ENCODE data around the gene FOXN4.

Gene FOXN4

DNA sequence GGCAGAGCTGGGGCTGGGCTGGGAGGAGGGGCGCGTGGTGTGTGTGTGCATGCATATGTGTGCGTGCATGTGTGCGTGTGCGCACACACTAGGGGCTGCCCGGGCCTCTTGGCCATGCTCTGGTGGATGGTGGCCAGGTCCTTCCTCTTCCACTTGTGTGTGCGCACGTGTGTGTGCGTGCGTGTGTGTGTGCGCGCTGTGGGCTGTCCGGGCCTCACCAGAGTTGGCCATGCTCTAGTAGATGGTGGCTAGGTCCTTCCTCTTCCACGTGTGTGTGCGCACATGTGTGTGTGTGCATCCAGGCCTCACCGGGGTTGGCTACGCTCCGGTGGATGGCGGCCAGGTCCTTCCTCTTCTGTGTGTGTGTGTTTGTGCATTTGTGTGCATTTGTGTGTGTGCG, 24.7 kb downstream of the FOXN4 start:
- in situ Hi-C loops (cut with HindIII; ENCODE audit: low sequenced_read_pairs) = no loop called here

DNA sequence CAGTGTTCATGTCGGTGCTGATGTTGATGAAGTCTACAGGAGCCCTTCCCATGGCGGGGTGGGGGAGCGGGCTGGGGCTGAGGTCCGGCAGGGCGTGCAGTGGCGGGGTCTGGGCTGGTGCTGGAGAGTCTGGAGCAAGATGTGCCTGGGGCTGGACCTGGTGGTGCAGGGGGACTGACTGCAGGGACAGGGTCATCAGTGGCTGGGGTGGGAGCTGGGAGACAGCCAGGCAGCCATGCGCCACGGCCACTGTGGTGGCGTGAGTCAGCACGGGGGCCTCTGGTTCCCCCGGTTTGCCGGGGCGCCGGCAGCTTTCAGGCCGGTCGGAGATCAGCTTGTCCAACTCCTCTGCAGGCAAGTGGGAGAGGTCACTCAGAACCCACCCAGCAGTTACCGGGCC, 27.6 kb downstream of the FOXN4 start:
- in situ Hi-C loops (cut with HindIII; ENCODE audit: low sequenced_read_pairs) = no loop called here

DNA sequence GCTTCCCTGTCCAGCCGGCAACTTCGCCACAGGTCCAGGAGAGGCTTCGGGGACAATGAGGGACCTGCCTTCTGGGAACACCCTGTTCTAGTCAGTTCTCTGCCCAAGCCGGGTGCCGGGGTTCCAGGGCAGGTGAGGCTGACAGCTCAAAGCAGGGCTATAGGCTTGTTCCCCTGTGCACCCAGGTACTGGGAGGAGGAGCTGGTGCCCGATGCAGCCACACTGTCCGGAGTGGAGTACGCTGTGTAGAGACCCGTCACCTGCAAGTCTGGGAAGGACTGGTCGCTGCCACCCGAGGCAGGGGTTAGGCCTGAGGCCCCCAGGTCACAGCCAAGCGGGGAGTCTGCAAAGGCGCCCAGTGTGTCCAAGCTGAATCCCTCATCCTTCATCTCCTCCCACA, 29.6 kb downstream of the FOXN4 start:
- in situ Hi-C loops (cut with HindIII; ENCODE audit: low sequenced_read_pairs) = loop anchor here (5.0 kb wide), 3 partner anchors 47 to 102 kb away; no protein-coding TSS in a partner anchor

DNA sequence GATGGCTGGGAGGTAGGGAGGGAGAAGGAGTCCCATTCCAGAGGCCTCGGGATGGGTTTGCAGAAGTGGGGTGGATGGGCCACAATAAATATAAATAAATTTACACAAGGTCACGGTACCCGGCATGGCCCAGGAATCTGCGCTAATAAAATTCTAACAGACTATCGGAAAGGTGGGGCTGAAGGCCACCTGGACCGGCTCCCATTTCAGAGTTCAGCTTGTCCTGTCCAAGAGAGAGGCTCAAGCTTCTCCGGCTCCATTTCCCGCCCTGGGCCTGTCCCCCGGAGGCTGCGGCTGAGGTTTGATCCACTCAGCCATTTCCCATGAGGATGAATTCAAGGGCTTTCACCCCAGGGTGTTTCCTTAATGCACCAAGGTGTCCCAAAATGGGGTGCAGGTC, 30.2 kb downstream of the FOXN4 start:
- in situ Hi-C loops (cut with HindIII; ENCODE audit: low sequenced_read_pairs) = loop anchor here (5.0 kb wide), 3 partner anchors 47 to 102 kb away; no protein-coding TSS in a partner anchor

DNA sequence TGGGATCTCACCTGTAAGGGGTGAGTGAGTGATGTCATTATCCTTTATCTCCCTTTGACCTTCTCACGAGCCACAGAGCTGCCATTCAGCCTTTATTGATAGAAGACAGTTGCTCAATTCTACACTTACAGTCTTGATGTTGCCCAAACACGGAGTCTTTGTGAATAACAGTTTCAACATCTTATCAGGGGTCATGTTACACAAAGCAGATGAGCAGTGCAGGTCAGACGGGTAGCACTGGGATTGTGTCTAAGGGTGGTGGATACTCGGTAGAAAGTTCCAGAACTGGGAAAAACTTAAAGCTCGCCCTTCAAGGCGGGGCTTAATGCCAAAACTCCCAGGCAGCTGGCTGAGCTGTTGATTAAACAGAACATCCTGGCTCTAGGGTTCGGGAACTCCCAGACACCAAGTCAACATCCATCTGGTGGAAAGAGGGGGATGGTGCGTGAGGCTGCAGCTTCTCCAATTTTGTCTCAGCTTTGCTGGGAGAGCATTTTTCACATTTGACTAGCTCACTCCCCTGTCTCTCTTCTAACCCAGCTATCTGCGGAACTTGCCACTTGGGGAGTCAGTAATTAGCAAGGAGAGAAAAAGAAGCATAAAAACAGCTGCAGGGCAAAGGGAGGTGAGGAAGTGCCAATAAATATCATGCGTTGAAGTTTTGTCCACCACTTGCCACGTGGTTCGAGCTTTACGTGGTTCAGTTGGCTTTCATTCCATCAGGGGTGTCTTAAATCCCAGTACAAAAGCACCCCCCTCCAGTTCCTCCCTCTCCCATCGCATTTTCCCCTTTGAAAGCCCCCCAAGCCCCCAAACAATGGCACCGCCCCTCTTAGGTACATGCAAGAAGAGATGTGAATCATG, 31.0 kb downstream of the FOXN4 start:
- in situ Hi-C loops (cut with HindIII; ENCODE audit: low sequenced_read_pairs) = loop anchor here (5.0 kb wide), 3 partner anchors 46 to 101 kb away; no protein-coding TSS in a partner anchor

DNA sequence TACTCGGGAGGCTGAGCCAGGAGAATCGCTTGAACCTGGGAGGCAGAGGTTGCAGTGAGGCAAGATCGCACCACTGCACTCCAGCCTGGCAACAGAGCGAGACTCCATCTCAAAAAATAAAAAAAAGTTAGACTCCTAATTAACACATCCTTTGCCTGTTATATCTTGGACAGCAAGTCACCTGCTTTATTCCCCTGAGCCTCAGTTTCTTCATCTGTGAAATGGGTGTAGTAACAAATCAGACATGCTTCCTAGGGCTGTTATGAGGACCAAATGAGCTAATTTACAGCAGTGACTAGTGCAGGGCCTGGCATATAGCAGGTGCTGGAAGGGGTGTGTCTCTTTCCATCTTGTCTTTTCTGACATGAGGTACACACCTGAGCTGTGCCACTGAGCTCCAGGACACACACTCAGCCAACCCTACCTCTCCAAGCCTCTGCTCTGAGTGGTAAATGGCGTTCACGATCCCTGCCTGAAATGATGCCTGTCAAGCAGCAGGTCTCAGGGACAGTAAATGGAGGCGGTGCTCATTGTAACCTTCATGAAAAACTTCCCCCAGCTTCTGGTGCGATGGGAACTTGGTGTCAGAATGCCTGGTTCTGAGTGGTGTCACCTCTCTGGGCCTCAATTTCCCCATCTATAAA, 31.7 kb downstream of the FOXN4 start:
- in situ Hi-C loops (cut with HindIII; ENCODE audit: low sequenced_read_pairs) = loop anchor here (5.0 kb wide), 3 partner anchors 45 to 100 kb away; no protein-coding TSS in a partner anchor

DNA sequence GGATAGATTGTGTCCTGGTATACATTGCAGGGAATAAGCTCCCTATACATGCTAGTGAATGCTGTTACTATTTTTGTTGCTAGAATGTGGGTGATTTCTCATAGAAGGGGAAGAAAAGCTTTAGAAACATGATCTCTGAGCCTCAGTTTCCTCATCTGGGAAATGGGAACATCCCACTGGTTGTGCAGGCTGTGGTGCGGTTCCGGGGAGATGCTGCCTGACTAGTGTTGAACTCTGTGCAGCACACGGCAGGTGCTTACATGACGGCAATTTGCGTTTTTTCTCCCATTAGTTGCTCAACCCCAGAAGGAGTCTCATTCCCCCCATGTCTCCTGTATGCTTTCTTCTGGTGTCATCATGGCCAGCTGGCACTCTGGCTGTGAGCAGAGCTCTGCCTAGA, 32.9 kb downstream of the FOXN4 start:
- in situ Hi-C loops (cut with HindIII; ENCODE audit: low sequenced_read_pairs) = loop anchor here (5.0 kb wide), 3 partner anchors 44 to 99 kb away; no protein-coding TSS in a partner anchor

DNA sequence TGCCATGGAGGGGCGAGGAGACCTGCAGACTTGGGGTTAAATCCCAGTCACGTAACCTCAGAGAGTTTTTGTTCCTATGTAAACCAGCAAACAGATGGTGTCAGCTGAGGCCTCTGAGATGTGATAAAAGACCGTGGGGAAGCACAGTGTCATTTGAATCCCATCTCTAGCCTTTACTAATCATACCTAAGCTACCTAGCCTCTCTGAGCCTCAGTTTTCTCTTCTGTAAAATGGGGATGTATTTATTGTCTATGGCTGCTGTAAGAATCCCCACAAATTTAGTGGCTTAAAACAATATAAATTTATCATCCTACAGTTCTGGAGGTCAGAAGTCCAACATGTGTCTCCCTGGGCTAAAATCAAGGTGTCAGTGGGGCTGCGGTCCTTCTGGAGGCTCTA, 33.9 kb downstream of the FOXN4 start:
- in situ Hi-C loops (cut with HindIII; ENCODE audit: low sequenced_read_pairs) = loop anchor here (5.0 kb wide), 3 partner anchors 43 to 98 kb away; no protein-coding TSS in a partner anchor

DNA sequence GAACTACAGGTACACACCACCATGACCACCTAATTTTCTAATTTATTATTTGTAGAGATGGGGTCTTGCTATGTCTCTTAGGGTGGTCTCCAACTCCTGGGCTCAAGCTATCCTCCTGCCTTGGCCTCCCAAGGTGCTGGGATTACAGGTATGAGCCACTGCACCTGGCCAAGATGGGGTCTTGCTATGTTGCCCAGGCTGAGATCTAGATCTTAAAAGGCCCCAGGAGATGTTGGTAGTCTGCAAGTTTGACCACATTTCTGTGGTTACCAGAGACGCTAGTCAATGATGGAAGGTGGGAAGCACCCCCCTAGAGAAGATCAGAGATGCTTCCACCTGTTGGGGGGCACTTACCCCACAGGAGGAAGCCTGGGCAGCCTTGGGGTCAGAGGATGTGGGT, 34.7 kb downstream of the FOXN4 start:
- in situ Hi-C loops (cut with HindIII; ENCODE audit: low sequenced_read_pairs) = no loop called here

DNA sequence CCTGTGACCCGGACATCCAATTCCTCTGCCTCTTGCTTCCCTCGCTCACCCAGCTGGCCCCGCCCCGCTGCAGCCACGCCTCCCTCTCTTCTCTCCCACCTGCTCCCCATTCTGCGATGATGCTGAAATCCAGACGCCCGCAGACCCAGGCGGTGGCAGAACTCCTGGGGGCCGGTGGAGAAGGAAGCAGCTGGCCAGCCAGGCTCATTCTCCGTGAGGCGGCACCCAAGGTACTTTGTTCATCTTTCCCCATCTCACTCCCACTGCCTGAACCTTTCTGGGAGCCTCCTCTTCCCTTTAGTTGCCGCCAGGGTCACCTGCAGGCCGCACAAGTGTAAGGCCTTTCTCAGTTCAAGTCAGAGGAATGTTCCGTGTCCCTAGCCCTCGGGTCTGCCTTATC, 35.7 kb downstream of the FOXN4 start:
- in situ Hi-C loops (cut with HindIII; ENCODE audit: low sequenced_read_pairs) = no loop called here

DNA sequence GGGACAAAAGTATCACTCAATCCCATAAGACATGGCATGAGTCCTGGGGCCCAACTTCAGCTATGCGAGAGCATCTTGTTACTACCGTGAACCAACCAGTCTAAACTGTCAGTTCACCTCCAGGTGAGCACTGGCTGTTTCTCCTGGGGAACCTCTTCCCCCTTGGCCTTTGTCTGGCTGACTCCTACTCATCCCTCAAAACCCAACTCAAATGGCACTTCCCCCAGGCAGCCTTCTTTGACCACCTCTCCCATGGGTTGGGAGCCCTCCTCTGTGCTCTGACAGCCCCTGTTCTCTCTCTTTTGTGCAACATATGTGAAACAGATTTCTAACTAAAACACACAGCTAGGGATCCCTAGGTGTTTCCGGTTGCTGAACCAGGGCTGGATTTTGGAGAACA, 37.7 kb downstream of the FOXN4 start:
- in situ Hi-C loops (cut with HindIII; ENCODE audit: low sequenced_read_pairs) = no loop called here

DNA sequence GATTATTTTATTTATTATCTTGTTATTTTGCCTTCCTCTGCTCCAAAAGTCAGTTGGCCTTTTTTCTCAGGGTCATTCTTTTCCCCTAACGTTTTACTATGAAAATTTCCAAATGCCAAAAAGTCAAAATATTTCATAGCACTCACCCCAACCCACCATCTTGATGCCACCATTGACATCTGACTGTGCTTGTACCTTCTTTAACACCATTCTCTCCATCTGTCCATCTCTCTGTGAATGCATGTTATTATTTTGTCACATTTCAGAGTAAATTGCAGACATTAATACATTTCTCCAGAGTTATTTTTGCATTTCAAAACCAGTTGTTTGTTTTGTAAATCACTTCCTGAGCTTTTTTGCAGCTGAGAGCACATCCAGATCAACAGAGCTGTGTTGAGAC, 38.6 kb downstream of the FOXN4 start:
- in situ Hi-C loops (cut with HindIII; ENCODE audit: low sequenced_read_pairs) = no loop called here

DNA sequence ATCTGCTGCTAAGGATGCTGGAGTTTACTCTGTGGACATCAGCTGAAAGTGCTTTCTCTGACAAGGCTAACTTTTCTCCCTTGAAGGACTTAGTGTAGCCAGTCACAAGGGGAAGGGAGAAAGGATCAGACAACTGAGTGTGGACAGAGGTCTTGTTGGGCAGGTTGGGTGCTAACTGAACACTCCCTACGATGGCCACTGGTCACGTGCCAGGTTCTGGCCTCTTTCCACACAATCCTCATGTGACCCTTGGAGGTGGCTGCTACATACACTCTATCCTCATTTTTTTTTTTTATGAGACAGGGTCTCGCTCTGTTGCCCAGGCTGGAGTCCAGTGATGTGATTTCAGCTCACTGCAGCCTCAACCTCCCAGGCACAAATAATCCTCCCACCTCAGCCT, 39.7 kb downstream of the FOXN4 start:
- in situ Hi-C loops (cut with HindIII; ENCODE audit: low sequenced_read_pairs) = no loop called here

DNA sequence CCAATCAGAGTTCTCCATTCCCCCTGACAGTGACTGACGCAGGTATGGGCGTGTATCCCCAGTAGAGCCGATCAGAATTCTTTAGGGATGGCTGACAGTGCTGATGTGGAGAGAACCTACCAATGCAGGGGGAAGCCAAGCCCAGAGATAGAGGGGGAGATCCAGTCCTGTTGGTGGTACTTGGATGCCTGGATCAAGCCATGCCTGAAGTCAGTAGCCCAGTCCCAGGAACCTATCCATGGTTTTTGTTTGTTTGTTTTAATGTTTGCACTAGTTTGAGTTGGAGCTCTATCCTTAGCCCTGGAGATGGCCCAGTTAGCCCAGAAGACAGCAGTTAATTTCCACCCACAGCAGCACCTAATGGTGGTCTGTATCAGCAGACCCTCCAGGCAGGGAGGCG, 40.2 kb downstream of the FOXN4 start:
- in situ Hi-C loops (cut with HindIII; ENCODE audit: low sequenced_read_pairs) = no loop called here

DNA sequence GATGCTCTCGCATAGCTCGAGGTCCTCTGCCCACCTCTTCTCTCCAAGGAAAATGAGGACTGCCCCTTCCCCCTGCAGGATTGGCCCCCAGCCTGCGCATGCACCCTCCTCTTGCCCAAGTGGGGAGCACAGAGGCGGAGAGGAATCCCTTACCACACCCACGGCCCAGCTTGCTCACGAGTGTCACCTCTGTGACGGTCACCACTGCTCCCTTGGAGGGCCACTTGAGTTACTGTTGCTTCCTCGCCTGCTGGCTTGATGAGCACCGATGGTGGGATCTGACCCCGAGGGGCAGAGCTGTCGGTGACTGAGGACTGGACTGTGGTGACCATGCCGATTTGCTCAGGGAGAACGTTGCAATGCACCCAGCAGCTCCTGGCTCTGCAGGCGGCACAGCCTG, 41.7 kb downstream of the FOXN4 start:
- in situ Hi-C loops (cut with HindIII; ENCODE audit: low sequenced_read_pairs) = no loop called here

DNA sequence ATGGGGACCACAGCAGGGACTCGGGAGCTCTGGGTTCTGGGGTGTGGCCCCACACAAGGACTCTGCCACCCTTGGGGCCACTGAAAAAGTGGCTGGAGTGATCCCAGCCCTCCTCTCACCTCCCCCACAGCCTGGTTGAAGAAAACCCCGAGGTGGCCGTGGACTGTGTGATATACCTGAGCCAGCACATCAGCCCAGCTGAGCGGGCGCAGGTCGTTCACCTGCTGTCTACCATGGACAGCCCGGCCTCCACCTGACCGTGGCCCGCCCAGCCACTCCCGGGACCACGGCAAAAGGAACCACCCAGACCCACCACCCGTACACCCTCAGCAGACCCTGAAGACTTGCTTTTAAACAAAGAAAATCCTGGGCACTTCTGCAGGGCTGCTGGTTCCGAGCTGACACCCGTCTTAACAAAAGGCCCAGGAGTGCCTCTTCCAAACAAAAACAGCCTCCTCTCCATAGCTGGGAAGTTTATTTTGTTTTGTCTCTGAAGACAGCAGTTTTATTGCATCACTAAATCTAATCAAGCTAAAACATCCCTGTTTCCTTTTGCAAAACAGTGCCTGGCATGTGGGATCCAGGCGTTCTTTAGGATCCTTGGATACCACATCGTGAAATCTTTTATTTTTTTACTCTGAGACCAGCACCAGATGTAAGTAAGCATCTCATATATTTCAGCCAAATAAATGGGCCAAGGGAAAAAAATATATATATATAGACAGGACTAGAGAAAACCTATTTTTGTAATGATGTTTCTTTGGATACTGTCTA, 42.8 kb downstream of the FOXN4 start:
- in situ Hi-C loops (cut with HindIII; ENCODE audit: low sequenced_read_pairs) = no loop called here

DNA sequence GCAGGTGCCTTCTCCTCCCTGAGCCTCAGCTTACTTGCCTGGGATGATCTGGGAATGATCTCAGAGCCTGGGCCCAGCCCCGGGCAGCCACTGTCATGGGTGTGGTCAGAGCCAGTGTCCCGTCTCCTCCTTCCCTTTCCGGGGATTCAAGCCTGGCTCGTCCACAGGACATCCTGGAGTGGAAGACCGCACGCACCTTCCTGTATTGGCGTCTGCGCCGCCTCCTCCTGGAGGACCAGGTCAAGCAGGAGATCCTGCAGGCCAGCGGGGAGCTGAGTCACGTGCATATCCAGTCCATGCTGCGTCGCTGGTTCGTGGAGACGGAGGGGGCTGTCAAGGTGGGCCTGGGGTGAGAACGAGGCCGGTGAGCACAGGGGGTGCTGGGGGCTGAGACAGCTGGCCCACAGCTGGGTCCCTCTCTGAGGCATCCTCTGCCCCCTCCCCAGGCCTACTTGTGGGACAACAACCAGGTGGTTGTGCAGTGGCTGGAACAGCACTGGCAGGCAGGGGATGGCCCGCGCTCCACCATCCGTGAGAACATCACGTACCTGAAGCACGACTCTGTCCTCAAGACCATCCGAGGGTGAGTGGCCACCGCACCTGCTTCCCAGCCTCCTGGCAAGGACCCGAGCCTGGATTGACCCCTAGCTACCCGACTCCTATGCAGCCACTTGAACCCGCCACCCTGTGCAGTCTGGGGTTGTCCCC, 44.0 kb downstream of the FOXN4 start:
- in situ Hi-C loops (cut with HindIII; ENCODE audit: low sequenced_read_pairs) = no loop called here

DNA sequence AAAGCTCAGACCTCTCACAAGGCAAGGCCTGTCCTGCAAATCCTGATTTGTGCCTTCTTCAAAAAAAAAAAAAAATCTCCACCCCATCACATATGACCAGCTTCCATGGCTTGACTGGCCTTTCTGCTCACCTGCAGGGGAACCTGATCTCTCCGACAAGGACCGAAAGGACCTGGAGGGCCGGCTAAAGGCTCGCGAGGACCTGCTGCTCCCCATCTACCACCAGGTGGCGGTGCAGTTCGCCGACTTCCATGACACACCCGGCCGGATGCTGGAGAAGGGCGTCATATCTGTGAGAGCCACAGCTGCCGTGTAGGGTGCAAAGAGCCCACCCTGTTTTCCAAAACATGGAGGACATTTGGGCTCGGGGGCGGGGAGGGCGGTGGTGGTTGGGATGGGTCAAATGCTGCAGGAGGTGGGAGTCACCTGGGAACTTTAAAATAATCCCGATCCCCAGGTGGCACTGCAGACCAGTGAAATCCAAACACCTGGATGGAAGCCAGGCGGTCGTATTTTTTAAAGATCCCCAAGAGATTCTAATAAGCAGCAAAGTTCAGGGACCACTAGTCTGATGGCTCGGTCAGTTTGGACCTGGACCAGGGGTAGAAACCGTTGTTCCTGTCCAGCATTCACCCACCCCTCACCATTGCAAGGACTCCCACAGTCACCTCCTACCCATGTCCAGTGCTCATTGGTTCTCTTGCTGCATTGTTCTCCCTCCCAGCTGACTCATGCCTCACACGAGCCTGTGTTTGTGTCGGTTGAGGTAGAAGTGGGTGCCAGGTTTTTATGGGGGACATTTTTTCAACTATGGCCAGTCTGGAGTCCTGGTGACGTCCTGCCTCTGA, 44.8 kb downstream of the FOXN4 start:
- in situ Hi-C loops (cut with HindIII; ENCODE audit: low sequenced_read_pairs) = no loop called here

DNA sequence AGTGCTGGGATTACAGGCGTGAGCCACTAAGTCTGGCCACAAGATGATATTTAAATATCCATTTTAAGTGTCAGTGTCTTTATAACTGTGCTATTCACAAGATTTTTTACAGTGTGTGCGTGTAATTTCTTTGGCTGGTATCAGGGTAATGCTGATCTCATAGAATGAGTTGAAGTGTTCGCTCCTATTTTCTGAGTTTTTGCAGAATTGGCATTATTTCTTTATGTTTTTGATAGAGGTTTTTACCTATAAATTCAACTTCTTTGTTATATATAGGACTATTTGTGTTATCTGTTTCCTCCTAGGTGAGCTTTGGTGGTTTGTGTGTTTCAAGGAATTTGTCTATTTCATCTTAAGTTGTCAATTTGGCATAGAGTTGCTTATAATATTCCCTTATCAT, 45.6 kb downstream of the FOXN4 start:
- in situ Hi-C loops (cut with HindIII; ENCODE audit: low sequenced_read_pairs) = no loop called here

DNA sequence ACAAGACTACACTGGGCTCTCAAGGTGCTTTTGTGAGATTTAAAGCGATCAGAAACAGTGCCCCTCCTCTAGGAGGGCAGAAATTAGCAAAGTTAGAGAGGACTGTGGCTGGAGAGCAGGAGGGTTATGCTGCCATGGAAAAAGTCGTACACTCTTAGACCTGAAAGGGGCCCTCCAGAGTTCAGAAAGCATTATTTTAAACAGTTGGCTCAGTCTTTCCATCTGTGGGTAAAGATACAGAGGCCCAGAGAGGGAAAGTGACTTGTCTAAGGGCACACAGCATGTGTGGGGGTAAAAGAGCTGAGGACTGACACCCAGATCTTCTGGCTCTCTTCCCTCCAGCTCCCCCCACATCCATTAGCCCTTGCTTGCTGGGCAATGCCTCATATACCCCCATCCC, 47.1 kb downstream of the FOXN4 start:
- in situ Hi-C loops (cut with HindIII; ENCODE audit: low sequenced_read_pairs) = no loop called here
